Central memory CD4-positive, alpha-beta T cell (primary cell): ENCODE data around the gene WDR86.
A peak's percentile ranks its signal among the peaks of the same experiment; 100 is the strongest.

Experiments
- DNase-seq: peaks from one replicate; pipeline ENCODE4 v3.0.0; 2022

WDR86 gene

GRCh38 chr7:151390598-151391357 lies 19.1 kb downstream of the WDR86 start:
- DNase-seq = no peak

DNA sequence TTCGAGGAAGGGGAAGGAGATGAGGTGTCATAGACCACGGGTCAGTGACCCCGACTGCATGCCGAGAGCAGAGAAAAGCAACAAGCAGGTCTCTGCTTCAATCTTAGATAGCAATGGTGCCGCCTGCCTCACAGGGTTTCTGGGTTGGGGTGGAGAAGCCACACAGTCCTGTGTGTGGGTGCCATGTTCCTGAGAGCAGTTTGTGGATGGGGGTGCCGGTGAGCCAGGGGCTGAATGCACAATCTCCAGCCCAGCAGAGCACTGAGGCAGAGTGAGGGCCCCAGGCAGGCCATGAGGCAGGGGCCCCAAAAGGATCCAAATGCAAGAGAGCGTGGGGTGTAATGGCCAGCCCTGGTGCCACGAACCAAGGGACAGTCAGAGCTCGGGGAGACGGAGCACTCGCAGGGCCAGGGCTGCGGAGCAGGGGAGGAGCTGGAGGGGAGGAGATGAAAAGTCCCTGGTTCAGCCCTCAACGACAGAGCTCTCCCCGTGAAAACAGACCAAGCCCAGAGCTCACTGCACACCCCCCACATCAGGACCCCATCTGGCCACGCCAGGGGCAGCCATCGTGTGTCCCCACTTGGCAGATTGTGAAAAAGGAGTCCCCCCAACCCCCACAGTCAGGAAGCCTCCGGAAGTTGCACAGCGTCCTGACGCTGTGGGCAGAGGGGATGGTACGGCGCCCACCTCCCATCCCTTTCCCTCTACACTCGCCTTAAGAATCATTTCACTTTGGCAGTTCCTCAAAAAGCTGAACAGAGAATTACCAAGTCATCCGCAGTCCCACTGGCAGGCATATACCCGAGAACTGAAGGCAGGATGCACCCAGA lies 19.9 kb downstream of the WDR86 start:
- no peak for DNase-seq

DNA sequence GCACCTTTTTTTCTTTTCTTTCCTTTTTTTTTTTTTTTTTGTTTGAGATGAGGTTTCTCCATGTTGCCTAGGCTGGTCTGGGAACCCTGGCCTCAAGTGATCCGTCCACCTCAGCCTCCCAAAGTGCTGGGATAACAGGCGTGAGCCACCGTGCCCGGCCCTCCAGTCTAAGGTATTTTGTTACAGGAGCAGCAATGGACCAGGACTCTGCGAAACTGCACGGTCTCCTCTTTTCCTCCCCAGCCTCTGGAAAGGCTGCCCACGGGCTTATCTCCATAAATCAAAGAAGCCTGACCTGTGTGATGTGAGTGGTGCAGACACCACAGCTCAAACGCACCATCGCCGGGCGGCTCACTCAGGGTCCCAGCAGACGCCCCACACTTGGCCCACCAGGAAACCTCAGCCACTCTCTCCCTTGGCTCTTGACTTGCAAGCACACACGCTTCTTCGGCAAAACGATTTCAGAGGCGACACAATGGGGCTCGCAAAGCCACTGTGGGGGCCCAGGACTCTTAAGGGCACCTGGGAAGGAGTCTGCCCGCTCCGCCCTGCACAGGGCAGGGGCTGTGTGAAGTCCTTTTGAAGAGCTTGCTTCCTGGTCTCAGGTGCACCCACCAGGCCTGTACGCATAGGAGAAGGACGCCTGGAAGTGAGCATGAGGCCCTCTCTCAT lies 20.6 kb downstream of the WDR86 start:
- no peak for DNase-seq

- DNase-seq = no peak
Observed at GRCh38 chr7:151388430-151388829, 21.4 kb downstream of the WDR86 start.

DNA sequence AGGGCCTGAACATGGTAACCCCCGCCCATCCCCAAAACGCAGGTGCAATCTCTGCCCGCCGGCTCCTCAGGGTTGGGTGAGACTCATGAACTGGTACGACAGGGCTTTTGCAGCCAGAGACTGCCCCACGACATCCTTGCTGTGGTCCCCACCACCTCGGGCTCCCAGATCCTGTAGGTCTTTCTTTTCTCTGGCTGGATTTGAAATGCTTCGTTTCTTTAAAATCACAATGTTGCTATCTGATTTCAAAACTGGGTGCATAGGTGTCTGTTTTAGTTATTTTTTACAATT lies 21.9 kb downstream of the WDR86 start:
- no peak for DNase-seq

DNA sequence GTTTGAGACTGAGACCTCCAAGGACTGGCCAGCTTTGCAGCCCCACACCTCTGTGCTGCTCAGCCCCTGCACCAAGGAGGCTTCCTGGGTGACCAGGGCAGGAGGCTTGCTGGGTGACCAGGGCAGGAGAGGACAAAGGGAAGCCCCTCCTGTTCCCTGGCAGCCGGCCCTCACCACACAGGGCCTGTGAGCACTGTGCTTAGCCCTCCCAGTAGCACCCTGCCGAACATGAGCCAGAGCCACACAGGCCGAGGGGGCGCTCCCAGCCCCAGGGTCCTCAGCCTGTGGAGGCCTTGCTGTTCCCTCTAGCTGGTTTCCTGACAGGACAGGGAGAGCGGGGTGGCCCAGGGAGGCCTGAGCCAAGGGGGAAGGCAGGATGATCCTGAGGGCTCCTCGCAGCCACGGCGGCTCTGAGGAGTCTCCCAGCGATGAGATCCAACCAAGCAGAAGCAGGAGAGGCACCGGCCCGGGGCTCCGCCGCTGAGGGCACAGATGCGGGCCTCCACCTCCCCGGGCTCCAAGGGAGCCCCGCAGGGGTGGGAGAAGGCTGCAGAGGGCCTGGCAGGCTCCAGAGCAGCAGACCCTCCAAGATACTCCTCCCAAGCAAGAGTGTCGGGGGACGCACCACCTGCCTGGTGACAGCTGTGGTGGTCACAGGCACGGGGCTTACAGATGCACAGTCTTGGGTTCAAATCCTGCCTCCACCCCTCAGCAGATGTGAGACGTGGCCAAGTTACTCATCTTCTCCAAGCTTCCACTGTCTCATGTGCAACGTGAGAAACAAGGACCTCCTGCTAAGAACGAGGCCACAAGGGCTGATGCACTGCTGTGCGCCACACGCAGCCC lies 22.5 kb downstream of the WDR86 start:
- no peak for DNase-seq

DNA sequence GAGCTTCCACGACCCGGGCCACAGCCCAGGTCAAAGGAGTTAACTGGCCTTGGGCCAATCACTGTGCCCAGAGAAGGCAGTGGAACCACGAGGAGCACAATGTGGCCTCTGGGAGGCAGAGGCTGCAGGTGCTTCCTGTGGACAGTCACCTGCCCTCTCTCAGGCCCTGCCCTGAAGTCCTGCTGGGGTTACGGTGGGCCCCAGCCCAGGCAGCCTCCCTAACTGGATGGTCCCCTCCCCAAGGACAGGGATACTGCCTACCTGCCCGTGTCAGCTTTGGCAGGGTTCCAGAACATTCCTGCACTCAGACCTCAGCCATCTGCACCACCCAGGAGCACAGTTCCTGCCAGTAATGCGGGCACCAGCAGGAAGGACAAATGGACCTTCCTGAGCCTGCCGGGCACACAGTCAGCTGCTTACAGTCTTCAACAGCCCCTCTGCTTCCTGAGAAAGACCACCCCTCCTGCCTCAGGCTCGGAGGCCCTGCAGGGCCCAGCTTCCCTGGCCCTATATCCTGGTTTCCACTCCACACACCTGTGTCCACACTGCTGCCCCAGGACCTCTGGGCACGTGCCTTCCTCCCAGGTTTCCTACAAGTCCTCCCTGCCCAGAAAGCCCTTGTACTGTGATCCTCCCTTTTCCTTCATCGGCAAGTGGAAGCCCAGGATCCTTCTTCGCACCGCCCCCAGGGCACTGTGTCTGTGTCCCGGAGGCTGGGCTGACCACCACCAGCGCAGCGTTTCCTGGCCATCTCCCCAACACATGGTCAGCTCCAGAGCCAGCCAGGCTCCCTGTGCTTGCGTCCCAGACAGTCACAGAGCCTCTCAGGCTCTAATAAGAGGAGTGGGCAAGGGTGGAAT lies 23.3 kb downstream of the WDR86 start:
- no peak for DNase-seq

DNA sequence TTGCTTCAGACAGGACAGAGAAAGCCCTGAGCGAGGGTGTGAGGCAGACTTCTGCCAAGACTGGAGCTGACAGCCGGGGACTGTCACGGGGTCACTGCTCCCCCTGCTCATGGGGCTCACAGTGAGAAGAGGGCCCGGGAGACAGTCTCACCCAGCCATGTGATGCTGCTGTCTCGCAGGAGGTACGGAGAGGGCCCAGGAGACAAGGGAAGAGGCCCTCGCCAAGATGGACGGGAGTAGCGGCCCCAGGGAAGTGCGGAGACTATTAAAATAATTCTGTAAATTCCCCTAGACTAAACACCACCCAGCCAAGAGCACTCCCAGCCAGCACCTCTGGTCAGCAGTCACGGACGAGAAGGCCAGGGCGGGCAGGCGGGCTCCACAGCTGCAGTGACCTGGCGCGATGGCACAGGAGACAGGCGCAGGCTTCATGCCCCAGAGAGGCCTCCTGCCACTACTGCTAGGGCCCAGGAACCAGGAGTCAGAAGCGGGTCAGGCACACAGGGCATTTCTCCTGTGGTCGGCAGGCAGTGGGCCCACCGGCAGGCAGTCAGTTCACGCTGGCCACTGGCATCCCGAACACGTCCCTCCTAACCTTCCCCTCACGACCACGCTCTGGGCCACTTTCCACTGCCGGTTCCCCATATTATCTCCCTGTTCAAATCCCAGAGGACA lies 24.1 kb downstream of the WDR86 start:
- no peak for DNase-seq

DNA sequence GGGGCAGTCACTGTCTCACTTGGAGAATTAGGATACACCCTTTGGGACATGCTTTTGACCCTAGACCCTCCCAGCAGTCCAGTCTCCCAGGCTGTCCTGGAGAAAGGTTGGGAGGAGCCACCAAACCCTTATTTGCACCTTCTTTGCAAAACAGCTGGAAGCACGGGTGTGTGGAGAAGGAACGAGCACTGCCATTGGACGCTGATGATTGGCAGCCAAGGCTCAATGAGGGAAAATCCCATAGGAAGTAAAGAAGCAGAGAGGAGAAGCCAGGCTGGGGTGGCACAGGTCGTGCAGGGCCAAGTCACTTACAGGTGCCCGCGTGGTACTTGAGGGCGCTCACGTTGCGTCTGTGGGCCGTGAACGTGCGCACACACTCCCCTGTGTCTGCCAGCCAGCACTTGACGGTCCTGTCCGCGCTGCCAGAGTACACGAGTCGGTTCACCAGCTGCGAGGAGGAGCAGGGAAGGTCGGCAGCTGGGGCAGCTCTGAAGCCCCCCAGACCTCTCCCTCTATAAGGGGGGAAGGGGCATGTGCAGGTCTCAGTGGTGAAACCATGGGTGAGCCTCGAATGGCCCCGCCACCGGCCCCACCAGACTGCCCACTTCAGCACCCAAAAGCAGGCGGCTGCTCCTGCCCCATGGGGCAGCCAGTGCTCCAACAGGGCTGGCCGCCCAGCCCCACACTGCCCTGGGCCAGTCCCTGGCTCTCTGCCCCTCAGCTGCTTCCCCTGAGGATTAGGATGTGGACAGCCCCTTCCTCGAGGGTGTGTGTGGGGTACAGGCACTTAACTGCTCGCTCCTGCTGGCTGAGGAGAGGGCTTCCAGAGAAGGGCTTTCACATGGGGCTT lies 24.8 kb downstream of the WDR86 start:
- no peak for DNase-seq

- no peak for DNase-seq
Observed at GRCh38 chr7:151384352-151384697, 25.5 kb downstream of the WDR86 start.

- DNase-seq = no peak
Observed at GRCh38 chr7:151383638-151384351, 26.0 kb downstream of the WDR86 start.

GRCh38 chr7:151382079-151382885 lies 27.6 kb downstream of the WDR86 start:
- DNase-seq = peak; percentile 71

DNA sequence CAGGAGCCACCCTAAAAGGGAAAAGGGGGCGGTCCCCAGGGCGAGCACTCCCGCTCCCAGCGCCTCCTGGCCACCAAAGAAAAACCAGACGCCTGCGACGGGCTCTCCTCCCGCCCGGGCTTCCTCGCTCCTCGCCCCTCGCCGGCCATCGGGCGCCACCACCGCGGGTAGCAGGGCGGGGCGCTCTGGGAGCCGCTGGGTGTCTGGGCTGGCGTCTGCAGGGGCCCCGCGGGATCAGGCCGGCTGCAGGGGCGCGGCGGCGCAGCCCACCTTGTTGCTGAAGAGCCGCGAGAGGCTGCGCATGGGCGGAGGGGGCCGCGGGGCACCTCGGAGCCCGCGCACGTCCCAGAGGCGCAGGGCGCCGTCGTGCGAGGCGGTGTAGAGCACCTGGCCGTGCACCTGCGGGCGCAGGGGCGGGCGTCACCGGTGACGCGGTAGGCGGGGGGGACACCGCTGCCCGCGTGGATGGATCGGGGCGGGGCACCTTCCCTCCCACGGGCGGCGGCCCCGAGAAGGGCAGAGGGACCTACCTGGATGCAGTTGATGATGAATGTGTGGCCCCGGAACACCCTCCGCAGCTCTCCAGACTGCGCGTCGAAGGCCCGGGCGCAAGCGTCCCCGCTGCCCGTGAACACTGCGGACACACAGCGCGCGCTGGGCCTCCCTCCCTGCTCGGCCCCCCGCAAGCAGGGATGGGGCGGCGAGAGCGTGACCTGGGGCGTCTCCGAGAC lies 28.3 kb downstream of the WDR86 start:
- DNase-seq = peak; percentile 75

GRCh38 chr7:151381098-151381347 lies 28.8 kb downstream of the WDR86 start:
- no peak for DNase-seq

DNA sequence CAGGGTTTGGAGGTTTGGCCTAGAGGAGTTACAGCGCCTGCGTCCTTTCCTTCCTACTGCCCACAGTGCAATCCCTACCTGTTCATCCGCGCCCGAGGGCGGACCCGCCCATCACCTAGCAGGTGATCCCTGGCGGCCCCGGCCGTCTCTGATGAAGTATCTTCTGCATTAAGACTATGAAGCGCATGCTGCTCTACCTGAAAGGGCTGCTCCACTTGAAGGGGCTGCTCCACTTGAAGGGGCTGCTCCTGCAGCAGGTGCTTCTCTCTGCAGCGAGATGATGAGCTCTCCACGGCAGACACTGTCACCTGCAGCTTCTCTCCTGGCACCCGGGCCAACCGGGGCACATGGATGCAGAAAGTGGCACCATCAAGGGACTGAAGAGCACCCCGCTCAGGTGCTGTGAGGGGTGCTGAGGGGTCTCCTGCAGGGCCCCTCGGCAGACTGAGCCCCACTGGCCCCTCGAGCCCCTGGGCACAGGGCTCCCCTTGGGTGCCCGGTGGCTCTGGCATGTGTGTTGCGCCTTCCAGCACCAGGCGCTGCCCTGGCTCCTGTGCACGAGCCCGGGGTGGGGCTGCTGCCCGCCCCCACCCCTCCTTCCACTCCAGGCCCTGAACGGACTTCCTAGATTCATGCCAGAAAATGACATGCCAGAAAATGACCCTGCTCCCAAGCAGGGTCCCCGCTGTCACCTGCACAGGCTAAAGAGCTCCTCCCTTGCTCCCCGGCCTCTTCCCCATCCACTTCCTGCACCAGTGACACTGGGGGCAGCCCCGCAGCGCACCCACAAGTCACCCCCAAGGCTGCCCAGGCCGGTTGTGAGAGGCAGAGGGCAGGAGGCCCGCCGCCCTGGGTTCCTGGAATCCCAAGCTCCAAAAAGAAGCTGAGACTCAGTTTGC lies 29.4 kb downstream of the WDR86 start:
- no peak for DNase-seq

DNA sequence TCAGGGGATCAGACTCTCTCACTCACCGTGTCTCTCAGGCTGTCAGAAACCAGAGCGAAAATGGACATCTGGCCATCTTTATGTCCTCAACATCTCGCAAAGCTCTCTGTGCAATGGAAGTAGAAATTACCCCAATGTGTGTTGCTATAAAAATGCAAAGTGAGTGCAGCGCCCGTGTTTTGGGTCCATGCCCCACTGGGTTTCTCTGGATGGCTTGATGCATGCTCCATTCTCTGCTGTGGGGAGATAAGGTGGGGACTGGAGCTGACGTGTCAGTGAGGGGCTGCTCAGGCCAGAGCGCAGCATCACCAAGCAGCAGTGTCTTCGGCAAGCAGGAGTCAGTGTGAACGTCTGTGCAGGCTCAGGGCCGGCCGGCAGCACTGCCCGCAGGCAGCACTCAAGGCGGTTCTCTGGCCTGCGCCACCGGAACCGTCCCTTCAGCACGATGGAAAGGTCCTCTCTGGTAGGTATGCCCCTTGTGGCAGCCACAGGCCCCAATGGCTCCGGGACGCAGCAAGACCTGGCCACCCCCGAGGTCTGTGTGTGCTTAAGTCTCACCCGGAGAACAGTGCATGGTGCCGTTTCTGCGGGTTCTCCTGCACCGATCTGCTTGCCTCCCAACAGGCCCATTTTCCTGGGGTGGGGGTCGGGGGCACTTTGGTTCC lies 30.2 kb downstream of the WDR86 start:
- DNase-seq = no peak

GRCh38 chr7:151379193-151379520 lies 30.7 kb downstream of the WDR86 start:
- no peak for DNase-seq
